MCF 10A (cell line): ENCODE measurements around the gene PGAM4. TPM values are rescaled to one million over a fixed set of nuclear protein-coding genes. Genes with fewer than 3 reads are reported as not detected.

Experiments used
- BruUV-seq: library from RNA; stranded (reverse); fragments of 400-500 nt; replicated peaks from 2 replicates; lab custom pipeline; 2021; lab: Mats Ljungman, UMichigan
- CTCF ChIA-PET: fragments of 300-600 bp; sonication (Branson Sonifier 250); formaldehyde crosslinking; extraction: SDS; loops from one replicate; lab custom pipeline; 2021; ENCODE audit warnings: antibody characterized with exemption, inconsistent platforms; lab: Yijun Ruan, JAX
- POLR2A ChIA-PET: fragments of 300-600, 350-650 bp; sonication (Branson Sonifier 250); formaldehyde crosslinking; extraction: SDS; loops from one replicate; lab custom pipeline; 2020; ENCODE audit warnings: antibody characterized with exemption, inconsistent platforms; lab: Yijun Ruan, JAX
- DNase-seq: peaks from one replicate; pipeline ENCODE4 v3.0.0-alpha.2; 2018; ENCODE audit not compliant: unreplicated experiment
- H3K27ac Mint-ChIP-seq: one replicate; pipeline ENCODE4 v1.8.0; 2022; ENCODE audit warnings: mild to moderate bottlenecking, low read depth, mixed read lengths; ENCODE audit not compliant: unreplicated experiment
- H3K27me3 Mint-ChIP-seq: one replicate; pipeline ENCODE4 v1.8.0; 2022; ENCODE audit warnings: mixed read lengths; ENCODE audit not compliant: insufficient read depth, unreplicated experiment
- H3K36me3 Mint-ChIP-seq: one replicate; pipeline ENCODE4 v1.8.0; 2022; ENCODE audit warnings: mild to moderate bottlenecking, moderate library complexity, mixed read lengths; ENCODE audit not compliant: insufficient read depth, unreplicated experiment
- H3K4me1 Mint-ChIP-seq: one replicate; pipeline ENCODE4 v1.8.0; 2022; ENCODE audit warnings: mixed read lengths; ENCODE audit not compliant: insufficient read depth, unreplicated experiment
- H3K4me3 Mint-ChIP-seq: one replicate; pipeline ENCODE4 v1.8.0; 2022; ENCODE audit warnings: mild to moderate bottlenecking, moderate library complexity, mixed read lengths; ENCODE audit not compliant: unreplicated experiment
- H3K9me3 Mint-ChIP-seq: one replicate; pipeline ENCODE4 v1.8.0; 2022; ENCODE audit warnings: mixed read lengths; ENCODE audit not compliant: unreplicated experiment
- CTCF ChIP-seq: fragments of 200-600 bp; IDR thresholded peaks from one replicate; pipeline ENCODE4 v1.8.0; 2022; ENCODE audit warnings: antibody characterized with exemption, mild to moderate bottlenecking; ENCODE audit not compliant: unreplicated experiment
- intact Hi-C: fragments of 100-400 bp; cut with micrococcal nuclease; formaldehyde crosslinking; loops from 2 replicates; pipeline ENCODE4 v1.14.1; 2022
- total RNA-seq: library from RNA; stranded (reverse); gene quantifications from 2 replicates; pipeline ENCODE4 v1.2.3, GENCODE V29; 2022

PGAM4 gene
- total RNA-seq, 1 experiment from 2014 or later = not detected

GRCh38 chrX:77962068-77962902 lies 7.2 kb downstream of the PGAM4 start:
- CTCF ChIA-PET = no interaction called here

GRCh38 chrX:77961063-77961462 lies 8.4 kb downstream of the PGAM4 start:
- no peak for TF ChIP-seq CTCF
- H3K4me3 Mint-ChIP-seq = no peak overlapping the region
- intact Hi-C loops = no loop called here
- ChIA-PET CTCF (no interaction called here), POLR2A (no interaction called here)
- H3K9me3 Mint-ChIP-seq = peaks cover 5% of the 10 kb centered on the region
- no peak for DNase-seq
- no peaks in the 10 kb centered on the region for H3K36me3 Mint-ChIP-seq
- BruUV-seq = no TSS peak
- H3K4me1 Mint-ChIP-seq = no peaks in the 10 kb centered on the region
- H3K27me3 Mint-ChIP-seq = no peaks in the 10 kb centered on the region
- no peak overlapping the region for H3K27ac Mint-ChIP-seq

More at GRCh38 chrX:77962068-77962902, 7.2 kb downstream of the PGAM4 start:
- TF ChIP-seq CTCF = no peak
- Mint-ChIP-seq H3K4me3 (no peak overlapping the region), H3K4me1 (no peaks in the 10 kb centered on the region), H3K27ac (no peak overlapping the region), H3K27me3 (no peaks in the 10 kb centered on the region), H3K36me3 (no peaks in the 10 kb centered on the region), H3K9me3 (peaks cover 5% of the 10 kb centered on the region)
- DNase-seq = no peak
- no TSS peak for BruUV-seq
- intact Hi-C loops = no loop called here
- POLR2A ChIA-PET = no interaction called here

GRCh38 chrX:77960567-77960966 lies 8.9 kb downstream of the PGAM4 start:
- Mint-ChIP-seq H3K27me3 (no peaks in the 10 kb centered on the region), H3K9me3 (peaks cover 5% of the 10 kb centered on the region), H3K27ac (no peak overlapping the region), H3K4me3 (no peak overlapping the region), H3K4me1 (no peaks in the 10 kb centered on the region), H3K36me3 (no peaks in the 10 kb centered on the region)
- intact Hi-C loops = no loop called here
- BruUV-seq = no TSS peak
- no peak for DNase-seq
- CTCF ChIA-PET = no interaction called here
- no peak for TF ChIP-seq CTCF
- POLR2A ChIA-PET = interaction anchor here (0.8 kb wide), 1 partner anchor 12 kb away, joined by 3 read pairs; no protein-coding TSS in a partner anchor

- no TSS peak for BruUV-seq
- peaks cover 5% of the 10 kb centered on the region for H3K9me3 Mint-ChIP-seq
- no peak overlapping the region for H3K4me3 Mint-ChIP-seq
- intact Hi-C loops = no loop called here
- no peaks in the 10 kb centered on the region for H3K36me3 Mint-ChIP-seq
- CTCF ChIA-PET = interaction anchor here (0.5 to 1.0 kb wide), 4 partner anchors 9 to 71 kb away, joined by 4 to 6 read pairs (median 4); no protein-coding TSS in a partner anchor
- no peaks in the 10 kb centered on the region for H3K27me3 Mint-ChIP-seq
- no peaks in the 10 kb centered on the region for H3K4me1 Mint-ChIP-seq
- no peak overlapping the region for H3K27ac Mint-ChIP-seq
- POLR2A ChIA-PET = no interaction called here
- DNase-seq = no peak
- no peak for TF ChIP-seq CTCF
Observed at GRCh38 chrX:77953708-77954107, 15.7 kb downstream of the PGAM4 start.
